ENCODE results near the gene ID3. TPM values are rescaled to one million over a fixed set of nuclear protein-coding genes. Genes with fewer than 3 reads are reported as not detected.

Gene ID3
- total RNA-seq, 1 experiment from 2014 or later = 92.5 TPM

- DNase-seq = peak; percentile 89
- peak overlapping the region; percentile 30 for H3K4me2 ChIP-seq (ENCODE audit: low read length)
- H3K36me3 ChIP-seq (ENCODE audit: low read depth, low read length) = no peaks in the 10 kb centered on the region
- intact Hi-C loops (cut with micrococcal nuclease) = loop anchor here (5.0 kb wide), 1 partner anchor 36 kb away; the partner anchor contains the start of gene ID3
- ChIA-PET CTCF (no interaction called here), POLR2A (ENCODE audit: unreplicated experiment) (no interaction called here)
- H3K27ac ChIP-seq (ENCODE audit: low read length) = peak overlapping the region; percentile 82
- peaks cover 18% of the 10 kb centered on the region for H3K4me1 ChIP-seq (ENCODE audit: insufficient read depth, low read length)
- H3K4me3 ChIP-seq (ENCODE audit: low read length) = no peak overlapping the region
- H3K9me3 ChIP-seq (ENCODE audit: low read length) = no peaks in the 10 kb centered on the region
- 0 out of 2 replicates have a peak overlapping the region, but pooled peaks have one; percentile 20 for H2AFZ ChIP-seq (ENCODE audit: low read length)
- H3K27me3 ChIP-seq (ENCODE audit: low read length) = no peaks in the 10 kb centered on the region
- no peaks in the 10 kb centered on the region for H3F3A ChIP-seq (ENCODE audit: low read length, unreplicated experiment)
- no peaks in the 10 kb centered on the region for H3K9me2 ChIP-seq (replicated peaks; ENCODE audit: low read length)
- peak; percentile 93 for ATAC-seq
- BruUV-seq (replicated peaks) = no TSS peak
- H4K20me1 ChIP-seq (ENCODE audit: low read length) = no peaks in the 10 kb centered on the region
- H3K9ac ChIP-seq (ENCODE audit: low read length) = peak overlapping the region; percentile 32; the same call in 1 of the 2 replicates
- no peaks in the 10 kb centered on the region for H3K79me2 ChIP-seq (ENCODE audit: low read length)
- TF ChIP-seq EZH2 (IDR thresholded peaks at IDR 0.05; ENCODE audit: low read length, unreplicated experiment) (no peak), EZH2phosphoT487 (IDR thresholded peaks at IDR 0.05; ENCODE audit: borderline replicate concordance, low read length) (no peak), CTCF (conservative IDR thresholded peaks at IDR 0.05; ENCODE audit: low read depth, low read length) (no peak)
Measured at GRCh38 chr1:23593556-23594148, 34.4 kb upstream of the ID3 start.

GRCh38 chr1:23593042-23593521, 33.8 kb upstream of the ID3 start:
- H3K79me2 ChIP-seq (ENCODE audit: low read length) = no peaks in the 10 kb centered on the region
- H3F3A ChIP-seq (ENCODE audit: low read length, unreplicated experiment) = no peaks in the 10 kb centered on the region
- no peak overlapping the region for H3K4me3 ChIP-seq (ENCODE audit: low read length)
- CTCF ChIA-PET = no interaction called here
- peak; percentile 11; the same call in 1 of the 2 replicates for ATAC-seq
- TF ChIP-seq EZH2phosphoT487 (IDR thresholded peaks at IDR 0.05; ENCODE audit: borderline replicate concordance, low read length) (no peak), EZH2 (IDR thresholded peaks at IDR 0.05; ENCODE audit: low read length, unreplicated experiment) (no peak), CTCF (conservative IDR thresholded peaks at IDR 0.05; ENCODE audit: low read depth, low read length) (no peak)
- H3K9ac ChIP-seq (ENCODE audit: low read length) = no peak overlapping the region
- peak overlapping the region; percentile 30 for H3K4me2 ChIP-seq (ENCODE audit: low read length)
- POLR2A ChIA-PET (ENCODE audit: unreplicated experiment) = no interaction called here
- intact Hi-C loops (cut with micrococcal nuclease) = loop anchor here (5.0 kb wide), 1 partner anchor 36 kb away; the partner anchor contains the start of gene ID3
- no peaks in the 10 kb centered on the region for H3K27me3 ChIP-seq (ENCODE audit: low read length)
- no peak overlapping the region for H2AFZ ChIP-seq (ENCODE audit: low read length)
- H3K36me3 ChIP-seq (ENCODE audit: low read depth, low read length) = no peaks in the 10 kb centered on the region
- no TSS peak for BruUV-seq (replicated peaks)
- H4K20me1 ChIP-seq (ENCODE audit: low read length) = no peaks in the 10 kb centered on the region
- DNase-seq = peak; percentile 36
- H3K27ac ChIP-seq (ENCODE audit: low read length) = peak overlapping the region; percentile 82
- peaks cover 18% of the 10 kb centered on the region for H3K4me1 ChIP-seq (ENCODE audit: insufficient read depth, low read length)
- no peaks in the 10 kb centered on the region for H3K9me3 ChIP-seq (ENCODE audit: low read length)
- no peaks in the 10 kb centered on the region for H3K9me2 ChIP-seq (replicated peaks; ENCODE audit: low read length)
